C4-2B (cell line): ENCODE results near the gene CCDC57.

Experiments
- ZFX ChIP-seq: fragments of 450-650 bp; IDR thresholded peaks from 2 replicates; pipeline ENCODE4 v1.6.1; 2017
- TF ChIP-seq, protein P1 (sequence below): fragments of 450-650 bp; conservative IDR thresholded peaks from 2 replicates; pipeline ENCODE4 v1.5.1; 2017; ENCODE audit warnings: mild to moderate bottlenecking

DNA sequence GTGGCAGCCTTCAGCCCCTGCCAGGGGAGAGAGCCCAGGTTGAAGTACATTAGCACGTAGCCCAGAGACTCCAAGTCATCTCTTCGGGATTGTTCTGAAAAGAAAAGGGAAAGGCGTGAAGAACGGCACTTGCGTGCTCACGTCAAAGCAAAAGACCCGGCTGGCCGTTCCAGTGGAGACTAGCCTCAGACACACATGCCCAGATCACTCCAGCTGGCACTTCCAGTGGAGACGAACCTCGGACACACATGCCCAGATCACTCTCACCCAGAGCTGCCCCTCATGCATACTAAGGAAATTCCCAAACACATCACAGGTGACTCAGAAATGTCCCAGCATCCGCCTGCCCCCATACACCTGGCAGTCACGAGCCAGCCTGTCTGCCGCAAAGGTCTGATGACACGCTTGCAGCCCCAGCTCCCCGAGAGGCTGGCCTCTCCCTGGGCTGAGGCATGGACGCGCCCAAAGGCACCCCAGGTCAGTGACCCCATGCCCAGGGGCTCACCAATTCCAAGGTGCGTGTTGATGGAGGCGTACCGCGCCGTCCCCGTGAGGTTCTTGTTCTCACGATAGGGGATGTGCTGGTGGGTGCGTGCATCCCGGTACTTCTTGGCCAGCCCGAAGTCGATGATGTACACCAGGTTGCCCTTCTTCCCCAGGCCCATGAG lies 40.0 kb upstream of the CCDC57 start:
- TF ChIP-seq, protein P1, sequence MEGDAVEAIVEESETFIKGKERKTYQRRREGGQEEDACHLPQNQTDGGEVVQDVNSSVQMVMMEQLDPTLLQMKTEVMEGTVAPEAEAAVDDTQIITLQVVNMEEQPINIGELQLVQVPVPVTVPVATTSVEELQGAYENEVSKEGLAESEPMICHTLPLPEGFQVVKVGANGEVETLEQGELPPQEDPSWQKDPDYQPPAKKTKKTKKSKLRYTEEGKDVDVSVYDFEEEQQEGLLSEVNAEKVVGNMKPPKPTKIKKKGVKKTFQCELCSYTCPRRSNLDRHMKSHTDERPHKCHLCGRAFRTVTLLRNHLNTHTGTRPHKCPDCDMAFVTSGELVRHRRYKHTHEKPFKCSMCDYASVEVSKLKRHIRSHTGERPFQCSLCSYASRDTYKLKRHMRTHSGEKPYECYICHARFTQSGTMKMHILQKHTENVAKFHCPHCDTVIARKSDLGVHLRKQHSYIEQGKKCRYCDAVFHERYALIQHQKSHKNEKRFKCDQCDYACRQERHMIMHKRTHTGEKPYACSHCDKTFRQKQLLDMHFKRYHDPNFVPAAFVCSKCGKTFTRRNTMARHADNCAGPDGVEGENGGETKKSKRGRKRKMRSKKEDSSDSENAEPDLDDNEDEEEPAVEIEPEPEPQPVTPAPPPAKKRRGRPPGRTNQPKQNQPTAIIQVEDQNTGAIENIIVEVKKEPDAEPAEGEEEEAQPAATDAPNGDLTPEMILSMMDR = no peak
- no peak for TF ChIP-seq ZFX
